Measurements from ENCODE around the gene LYRM9.

The LYRM9 gene

DNA sequence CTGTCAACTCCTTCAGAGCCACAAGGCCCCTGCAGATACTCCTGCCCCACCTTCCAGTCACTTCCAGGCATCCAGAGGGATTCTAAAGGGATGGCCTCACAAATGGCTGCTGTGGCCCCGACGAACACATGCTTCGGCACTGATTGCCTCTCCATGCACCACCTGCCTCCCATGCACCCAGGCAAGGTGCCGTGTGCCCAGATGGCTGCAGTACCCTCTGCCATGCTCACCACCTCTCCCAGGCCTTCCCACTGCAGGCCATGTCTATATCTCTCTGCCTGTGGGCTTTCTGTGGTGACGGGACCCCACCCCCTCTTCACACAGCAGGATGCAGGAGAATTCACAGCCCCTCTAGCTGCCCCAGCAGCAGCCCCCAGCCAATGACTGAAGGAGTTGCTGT lies 27.9 kb upstream of the LYRM9 start:
- H3K36me3 ChIP-seq, result no peaks in the 10 kb centered on the region
- H3K27me3 ChIP-seq, result peaks cover 0 to 7% of the 10 kb centered on the region in 2 donors
- H3K9me3 ChIP-seq, result no peaks in the 10 kb centered on the region
- no peaks in the 10 kb centered on the region for H3K4me1 ChIP-seq
- intact Hi-C loops (cut with DNase I; ENCODE audit: low total_unique reads), result no loop called here
- TF ChIP-seq, protein P1, sequence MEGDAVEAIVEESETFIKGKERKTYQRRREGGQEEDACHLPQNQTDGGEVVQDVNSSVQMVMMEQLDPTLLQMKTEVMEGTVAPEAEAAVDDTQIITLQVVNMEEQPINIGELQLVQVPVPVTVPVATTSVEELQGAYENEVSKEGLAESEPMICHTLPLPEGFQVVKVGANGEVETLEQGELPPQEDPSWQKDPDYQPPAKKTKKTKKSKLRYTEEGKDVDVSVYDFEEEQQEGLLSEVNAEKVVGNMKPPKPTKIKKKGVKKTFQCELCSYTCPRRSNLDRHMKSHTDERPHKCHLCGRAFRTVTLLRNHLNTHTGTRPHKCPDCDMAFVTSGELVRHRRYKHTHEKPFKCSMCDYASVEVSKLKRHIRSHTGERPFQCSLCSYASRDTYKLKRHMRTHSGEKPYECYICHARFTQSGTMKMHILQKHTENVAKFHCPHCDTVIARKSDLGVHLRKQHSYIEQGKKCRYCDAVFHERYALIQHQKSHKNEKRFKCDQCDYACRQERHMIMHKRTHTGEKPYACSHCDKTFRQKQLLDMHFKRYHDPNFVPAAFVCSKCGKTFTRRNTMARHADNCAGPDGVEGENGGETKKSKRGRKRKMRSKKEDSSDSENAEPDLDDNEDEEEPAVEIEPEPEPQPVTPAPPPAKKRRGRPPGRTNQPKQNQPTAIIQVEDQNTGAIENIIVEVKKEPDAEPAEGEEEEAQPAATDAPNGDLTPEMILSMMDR (IDR thresholded peaks at IDR 0.05), result no peak
- no peak for DNase-seq
- H3K4me3 ChIP-seq, result no peak overlapping the region
- H3K27ac ChIP-seq, result no peak overlapping the region

DNA sequence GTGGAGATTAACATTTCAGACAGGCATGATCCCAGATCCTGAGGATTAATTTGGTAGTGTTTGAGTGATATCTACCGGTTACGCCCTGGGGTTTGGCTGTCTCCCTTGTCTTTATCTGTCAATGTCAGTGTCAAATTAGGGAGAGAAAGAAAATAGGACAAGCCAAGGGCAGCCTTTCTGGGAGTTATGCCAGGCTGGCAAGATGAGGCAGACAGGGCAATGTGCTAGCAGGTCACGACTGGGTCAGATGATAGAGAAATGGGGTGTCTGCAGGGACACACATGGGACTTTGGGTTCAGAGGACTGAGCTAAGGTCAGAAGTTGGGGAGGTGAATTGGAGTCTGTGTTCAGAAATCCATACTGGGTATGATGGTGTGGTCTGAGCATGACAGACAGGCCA lies 27.4 kb upstream of the LYRM9 start:
- TF ChIP-seq, protein P1 (IDR thresholded peaks at IDR 0.05), result no peak
- intact Hi-C loops (cut with DNase I; ENCODE audit: low total_unique reads), result no loop called here
- no peaks in the 10 kb centered on the region for H3K36me3 ChIP-seq
- no peak overlapping the region for H3K4me3 ChIP-seq
- DNase-seq, result no peak
- no peaks in the 10 kb centered on the region for H3K9me3 ChIP-seq
- H3K27ac ChIP-seq, result no peak overlapping the region
- peaks cover 0 to 7% of the 10 kb centered on the region in 2 donors for H3K27me3 ChIP-seq
- no peaks in the 10 kb centered on the region for H3K4me1 ChIP-seq

DNA sequence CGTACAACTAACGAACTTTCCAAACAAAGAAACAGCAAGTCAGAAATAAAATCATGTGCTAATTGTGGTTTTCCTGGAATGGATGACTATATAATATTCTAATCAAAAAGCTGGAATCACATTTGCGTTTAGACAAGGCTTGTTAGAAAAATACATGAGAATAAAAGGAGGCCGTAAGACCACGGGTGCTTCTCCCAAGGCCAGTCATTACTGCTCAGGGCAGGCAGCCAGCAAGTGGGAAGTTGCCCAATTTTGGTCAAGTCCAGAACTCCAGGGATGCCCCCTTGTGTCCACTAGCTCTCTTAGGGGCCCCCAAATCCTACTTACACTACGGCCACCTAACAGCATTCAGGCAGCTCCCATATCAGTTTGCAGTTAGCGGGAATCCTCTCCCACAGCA lies 25.9 kb upstream of the LYRM9 start:
- Histone ChIP-seq H3K36me3 (no peaks in the 10 kb centered on the region), H3K9me3 (no peaks in the 10 kb centered on the region), H3K4me3 (no peak overlapping the region), H3K4me1 (no peaks in the 10 kb centered on the region), H3K27ac (no peak overlapping the region), H3K27me3 (peaks cover 0 to 11% of the 10 kb centered on the region in 2 donors)
- intact Hi-C loops (cut with DNase I; ENCODE audit: low total_unique reads), result no loop called here
- DNase-seq, result no peak
- TF ChIP-seq, protein P1 (IDR thresholded peaks at IDR 0.05), result no peak

DNA sequence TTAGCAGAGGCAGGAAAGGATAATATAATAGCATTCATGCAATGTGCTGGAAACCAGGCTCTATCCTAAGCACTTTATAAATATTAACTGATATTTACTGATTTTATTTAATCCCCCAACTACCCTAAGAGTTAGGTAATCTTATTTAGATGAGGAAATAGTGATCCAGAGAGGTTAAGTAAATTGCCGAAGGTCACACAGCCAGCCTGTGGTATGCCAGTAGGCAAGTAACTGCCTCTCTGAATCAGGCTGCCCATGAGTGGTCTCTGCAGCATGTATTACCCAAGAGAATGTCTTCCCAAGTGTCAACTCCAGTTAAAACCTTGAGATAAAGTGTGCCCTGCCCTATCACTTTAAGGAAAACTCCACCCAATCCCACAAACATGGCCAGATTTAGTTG lies 25.3 kb upstream of the LYRM9 start:
- TF ChIP-seq, protein P1 (IDR thresholded peaks at IDR 0.05), result no peak
- no peak overlapping the region for H3K27ac ChIP-seq
- no peaks in the 10 kb centered on the region for H3K4me1 ChIP-seq
- H3K9me3 ChIP-seq, result no peaks in the 10 kb centered on the region
- no peak overlapping the region for H3K4me3 ChIP-seq
- H3K27me3 ChIP-seq, result peaks cover 0 to 11% of the 10 kb centered on the region in 2 donors
- intact Hi-C loops (cut with DNase I; ENCODE audit: low total_unique reads), result no loop called here
- no peaks in the 10 kb centered on the region for H3K36me3 ChIP-seq
- no peak for DNase-seq

DNA sequence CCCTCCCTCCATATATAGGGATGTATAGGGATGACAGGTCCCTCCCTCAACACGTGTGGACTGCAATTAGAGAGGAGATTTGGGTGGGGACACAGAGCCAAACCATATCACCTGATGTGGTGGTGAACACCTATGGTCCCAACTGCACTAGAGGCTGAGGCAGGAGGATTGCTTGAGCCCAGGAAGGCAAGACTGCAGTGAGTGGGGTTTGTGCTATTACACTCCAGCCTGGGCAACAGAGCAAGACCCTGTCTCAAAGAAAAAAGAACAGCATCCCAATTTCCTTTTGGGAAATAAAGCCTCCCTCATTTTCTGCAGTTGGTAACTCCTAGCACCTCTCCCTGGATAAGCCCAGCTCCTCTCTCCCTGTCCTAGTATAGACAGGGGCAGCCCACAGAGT lies 23.8 kb upstream of the LYRM9 start:
- Histone ChIP-seq H3K4me1 (no peaks in the 10 kb centered on the region), H3K27ac (no peak overlapping the region)
- intact Hi-C loops (cut with DNase I; ENCODE audit: low total_unique reads), result no loop called here

More for the DNA sequence above, 23.8 kb upstream of the LYRM9 start:
- TF ChIP-seq, protein P1 (IDR thresholded peaks at IDR 0.05), result no peak
- no peak for DNase-seq
- Histone ChIP-seq H3K27me3 (peaks cover 0 to 11% of the 10 kb centered on the region in 2 donors), H3K4me3 (no peak overlapping the region), H3K36me3 (no peaks in the 10 kb centered on the region), H3K9me3 (no peaks in the 10 kb centered on the region)
